ENCODE data around the gene XRCC4. TPM values are rescaled to one million over a fixed set of nuclear protein-coding genes. Genes with fewer than 3 reads are reported as not detected.
A peak's percentile ranks its signal among the peaks of the same experiment; 100 is the strongest.

Gene XRCC4
- total RNA-seq, 2 donors from 2014 or later: 2.9 to 3.4 TPM

- H3K27ac Mint-ChIP-seq: no peak overlapping the region
- DNase-seq: no peak
- H3K4me1 Mint-ChIP-seq: no peaks in the 10 kb centered on the region
- no peaks in the 10 kb centered on the region for H3K9me3 ChIP-seq (ENCODE audit: control insufficient read depth, low read length, poor library complexity, severe bottlenecking)
- peaks cover 2% of the 10 kb centered on the region for H3K36me3 Mint-ChIP-seq (ENCODE audit: low read depth)
- H3K27me3 Mint-ChIP-seq: no peaks in the 10 kb centered on the region
- no peak overlapping the region for H3K4me3 Mint-ChIP-seq
- ATAC-seq: no peak
These were observed 30.5 kb downstream of the XRCC4 start for GRCh38 chr5:83107692-83108420.

GRCh38 chr5:83109380-83109779, 32.0 kb downstream of the XRCC4 start:
- no peak for ATAC-seq

GRCh38 chr5:83115816-83116215, 38.5 kb downstream of the XRCC4 start:
- no peak for ATAC-seq
- H3K4me3 Mint-ChIP-seq: no peak overlapping the region
- H3K9me3 ChIP-seq (ENCODE audit: control insufficient read depth, low read length, poor library complexity, severe bottlenecking): no peaks in the 10 kb centered on the region
- no peaks in the 10 kb centered on the region for H3K27me3 Mint-ChIP-seq
- no peak overlapping the region for H3K27ac Mint-ChIP-seq
- DNase-seq: no peak
- H3K4me1 Mint-ChIP-seq: no peaks in the 10 kb centered on the region
- peaks cover 4% of the 10 kb centered on the region for H3K36me3 Mint-ChIP-seq (ENCODE audit: low read depth)

More at GRCh38 chr5:83109380-83109779, 32.0 kb downstream of the XRCC4 start:
- Mint-ChIP-seq H3K27me3 (no peaks in the 10 kb centered on the region), H3K27ac (no peak overlapping the region), H3K4me3 (no peak overlapping the region), H3K36me3 (ENCODE audit: low read depth) (peaks cover 2% of the 10 kb centered on the region), H3K4me1 (no peaks in the 10 kb centered on the region)
- no peak for DNase-seq
- no peaks in the 10 kb centered on the region for H3K9me3 ChIP-seq (ENCODE audit: control insufficient read depth, low read length, poor library complexity, severe bottlenecking)

- Mint-ChIP-seq H3K36me3 (ENCODE audit: low read depth) (peaks cover 4% of the 10 kb centered on the region), H3K27me3 (no peaks in the 10 kb centered on the region), H3K4me3 (no peak overlapping the region), H3K27ac (no peak overlapping the region), H3K4me1 (no peaks in the 10 kb centered on the region)
- no peak for ATAC-seq
- H3K9me3 ChIP-seq (ENCODE audit: control insufficient read depth, low read length, poor library complexity, severe bottlenecking): no peaks in the 10 kb centered on the region
- no peak for DNase-seq
These were observed 41.1 kb downstream of the XRCC4 start for GRCh38 chr5:83118471-83118870.

- Mint-ChIP-seq H3K36me3 (ENCODE audit: low read depth) (peaks cover 4% of the 10 kb centered on the region), H3K27me3 (no peaks in the 10 kb centered on the region), H3K4me3 (no peak overlapping the region), H3K4me1 (no peaks in the 10 kb centered on the region), H3K27ac (no peak overlapping the region)
- DNase-seq (no peak), ATAC-seq (no peak)
- no peaks in the 10 kb centered on the region for H3K9me3 ChIP-seq (ENCODE audit: control insufficient read depth, low read length, poor library complexity, severe bottlenecking)
These were observed 41.6 kb downstream of the XRCC4 start for GRCh38 chr5:83118976-83119375.

GRCh38 chr5:83124593-83124992, 47.2 kb downstream of the XRCC4 start:
- no peak overlapping the region for H3K4me3 Mint-ChIP-seq
- ATAC-seq (no peak), DNase-seq (no peak)
- H3K27me3 Mint-ChIP-seq: no peaks in the 10 kb centered on the region
- no peaks in the 10 kb centered on the region for H3K9me3 ChIP-seq (ENCODE audit: control insufficient read depth, low read length, poor library complexity, severe bottlenecking)
- H3K27ac Mint-ChIP-seq: no peak overlapping the region
- H3K36me3 Mint-ChIP-seq (ENCODE audit: low read depth): peaks cover 2% of the 10 kb centered on the region
- no peaks in the 10 kb centered on the region for H3K4me1 Mint-ChIP-seq

- H3K4me3 Mint-ChIP-seq: no peak overlapping the region
- no peaks in the 10 kb centered on the region for H3K9me3 ChIP-seq (ENCODE audit: control insufficient read depth, low read length, poor library complexity, severe bottlenecking)
- no peak overlapping the region for H3K27ac Mint-ChIP-seq
- ATAC-seq: no peak
- DNase-seq: no peak
- no peaks in the 10 kb centered on the region for H3K27me3 Mint-ChIP-seq
- no peaks in the 10 kb centered on the region for H3K4me1 Mint-ChIP-seq
- no peaks in the 10 kb centered on the region for H3K36me3 Mint-ChIP-seq (ENCODE audit: low read depth)
These were observed 48.2 kb downstream of the XRCC4 start for GRCh38 chr5:83125560-83125959.

GRCh38 chr5:83126501-83126900, 49.2 kb downstream of the XRCC4 start:
- H3K9me3 ChIP-seq (ENCODE audit: control insufficient read depth, low read length, poor library complexity, severe bottlenecking): no peaks in the 10 kb centered on the region
- H3K27ac Mint-ChIP-seq: no peak overlapping the region
- ATAC-seq: no peak
- DNase-seq: no peak
- no peaks in the 10 kb centered on the region for H3K4me1 Mint-ChIP-seq
- no peaks in the 10 kb centered on the region for H3K27me3 Mint-ChIP-seq
- H3K4me3 Mint-ChIP-seq: no peak overlapping the region
- H3K36me3 Mint-ChIP-seq (ENCODE audit: low read depth): no peaks in the 10 kb centered on the region

- Mint-ChIP-seq H3K27ac (no peak overlapping the region), H3K27me3 (no peaks in the 10 kb centered on the region), H3K36me3 (ENCODE audit: low read depth) (peaks cover 8% of the 10 kb centered on the region), H3K4me1 (no peaks in the 10 kb centered on the region), H3K4me3 (no peak overlapping the region)
- DNase-seq: no peak
- H3K9me3 ChIP-seq (ENCODE audit: control insufficient read depth, low read length, poor library complexity, severe bottlenecking): no peaks in the 10 kb centered on the region
- ATAC-seq: no peak
These were observed 56.5 kb downstream of the XRCC4 start for GRCh38 chr5:83133797-83134196.

- Mint-ChIP-seq H3K4me3 (no peak overlapping the region), H3K4me1 (peaks cover 4% of the 10 kb centered on the region), H3K27ac (no peak overlapping the region), H3K36me3 (ENCODE audit: low read depth) (no peaks in the 10 kb centered on the region), H3K27me3 (no peaks in the 10 kb centered on the region)
- H3K9me3 ChIP-seq (ENCODE audit: control insufficient read depth, low read length, poor library complexity, severe bottlenecking): no peaks in the 10 kb centered on the region
- no peak for DNase-seq
- no peak for ATAC-seq
These were observed 65.2 kb downstream of the XRCC4 start for GRCh38 chr5:83142526-83142925.

- H3K9me3 ChIP-seq (ENCODE audit: control insufficient read depth, low read length, poor library complexity, severe bottlenecking): no peaks in the 10 kb centered on the region
- H3K36me3 Mint-ChIP-seq (ENCODE audit: low read depth): no peaks in the 10 kb centered on the region
- no peaks in the 10 kb centered on the region for H3K27me3 Mint-ChIP-seq
- H3K4me3 Mint-ChIP-seq: no peak overlapping the region
- no peak for ATAC-seq
- H3K27ac Mint-ChIP-seq: peak overlapping the region; percentile 39
- H3K4me1 Mint-ChIP-seq: peaks cover 4% of the 10 kb centered on the region
- no peak for DNase-seq
These were observed 67.9 kb downstream of the XRCC4 start for GRCh38 chr5:83145241-83145640.

GRCh38 chr5:83145882-83146331, 68.6 kb downstream of the XRCC4 start:
- H3K27ac Mint-ChIP-seq: no peak overlapping the region
- no peaks in the 10 kb centered on the region for H3K36me3 Mint-ChIP-seq (ENCODE audit: low read depth)
- peaks cover 4% of the 10 kb centered on the region for H3K4me1 Mint-ChIP-seq
- no peaks in the 10 kb centered on the region for H3K9me3 ChIP-seq (ENCODE audit: control insufficient read depth, low read length, poor library complexity, severe bottlenecking)
- no peak overlapping the region for H3K4me3 Mint-ChIP-seq
- ATAC-seq: no peak
- no peaks in the 10 kb centered on the region for H3K27me3 Mint-ChIP-seq
- no peak for DNase-seq

- Mint-ChIP-seq H3K36me3 (ENCODE audit: low read depth) (no peaks in the 10 kb centered on the region), H3K4me1 (peaks cover 4% of the 10 kb centered on the region), H3K27ac (no peak overlapping the region), H3K27me3 (no peaks in the 10 kb centered on the region), H3K4me3 (no peak overlapping the region)
- no peaks in the 10 kb centered on the region for H3K9me3 ChIP-seq (ENCODE audit: control insufficient read depth, low read length, poor library complexity, severe bottlenecking)
- no peak for ATAC-seq
- no peak for DNase-seq
These were observed 69.1 kb downstream of the XRCC4 start for GRCh38 chr5:83146441-83146840.

GRCh38 chr5:83147593-83147992, 70.2 kb downstream of the XRCC4 start:
- H3K27me3 Mint-ChIP-seq: no peaks in the 10 kb centered on the region
- H3K36me3 Mint-ChIP-seq (ENCODE audit: low read depth): no peaks in the 10 kb centered on the region
- no peak for ATAC-seq
- no peaks in the 10 kb centered on the region for H3K4me1 Mint-ChIP-seq
- H3K27ac Mint-ChIP-seq: no peak overlapping the region
- H3K9me3 ChIP-seq (ENCODE audit: control insufficient read depth, low read length, poor library complexity, severe bottlenecking): no peaks in the 10 kb centered on the region
- H3K4me3 Mint-ChIP-seq: no peak overlapping the region
- DNase-seq: no peak

Measured in T-helper 17 cell (primary cell).